CD4-positive, alpha-beta T cell (primary cell): ENCODE data around the gene NUDT19. TPM values are rescaled to one million over a fixed set of nuclear protein-coding genes. Genes with fewer than 3 reads are reported as not detected.
"Not testable (repeated sequence)": the region's sequence is repeated elsewhere in the genome, so short reads cannot be mapped to it uniquely, and the experiment has no call there.

Experiments
- ATAC-seq: fragments of 200-7000 bp; cut with Tn5 transposase; one replicate; pipeline ENCODE4 v1.10.0; 2022; ENCODE audit warnings: mild to moderate bottlenecking; ENCODE audit not compliant: poor library complexity
- CTCF ChIA-PET: fragments of 350-600 bp; sonication (Branson Sonifier 250); formaldehyde crosslinking; loops from one replicate; lab custom pipeline; 2021; ENCODE audit warnings: antibody characterized with exemption, inconsistent platforms; lab: Charles Lee
- POLR2A ChIA-PET: fragments of 350-600 bp; sonication (Branson Sonifier 250); formaldehyde crosslinking; loops from one replicate; lab custom pipeline; 2021; ENCODE audit warnings: antibody characterized with exemption, inconsistent platforms; lab: Charles Lee
- DNase-seq, 14 experiments: peaks; one replicate each; pipeline ENCODE4 v3.0.0-alpha.2; 2013 to 2020; ENCODE audit warnings: mixed read lengths in 2 of 14
- H3K27ac ChIP-seq, 2 donors: one replicate each; pipeline versions ENCODE4 v1.5.1 to v1.7.0; 2013; ENCODE audit warnings: low read length in 2 of 2, low read depth in 1 of 2, mild to moderate bottlenecking in 1 of 2
- H3K27me3 ChIP-seq, 2 experiments: 1 replicate in 1 of 2; 2 replicates in 1 of 2; pipeline versions ENCODE4 v1.6.1 to v1.7.0; 2013; ENCODE audit warnings: low read length in 2 of 2, control low read depth in 1 of 2, mild to moderate bottlenecking in 1 of 2, moderate library complexity in 1 of 2; ENCODE audit not compliant: insufficient read depth in 2 of 2, control insufficient read depth in 1 of 2
- H3K36me3 ChIP-seq: one replicate; pipeline ENCODE4 v1.6.1; 2013; ENCODE audit warnings: low read length, control low read depth; ENCODE audit not compliant: insufficient read depth
- H3K4me1 ChIP-seq: one replicate; pipeline ENCODE4 v1.6.1; 2013; ENCODE audit warnings: low read length, control low read depth; ENCODE audit not compliant: insufficient read depth
- H3K4me3 ChIP-seq: one replicate; pipeline ENCODE4 v1.5.1; 2013; ENCODE audit warnings: mild to moderate bottlenecking, low read length, moderate library complexity
- H3K9me3 ChIP-seq, 2 experiments: 1 replicate in 1 of 2; 2 replicates in 1 of 2; pipeline versions ENCODE4 v1.6.1 to v1.7.0; 2013; ENCODE audit warnings: low read length in 2 of 2, mild to moderate bottlenecking in 2 of 2, control low read depth in 1 of 2, moderate library complexity in 1 of 2; ENCODE audit not compliant: control insufficient read depth in 1 of 2, insufficient read depth in 1 of 2
- H3K27ac Mint-ChIP-seq: one replicate; pipeline ENCODE4 v1.8.0; 2020; ENCODE audit warnings: mixed read lengths
- H3K27me3 Mint-ChIP-seq: one replicate; pipeline ENCODE4 v1.8.0; 2021; ENCODE audit warnings: mixed read lengths
- H3K36me3 Mint-ChIP-seq: one replicate; pipeline ENCODE4 v1.8.0; 2021; ENCODE audit warnings: low read depth, mixed read lengths
- H3K4me1 Mint-ChIP-seq: one replicate; pipeline ENCODE4 v1.8.0; 2021; ENCODE audit warnings: low read depth, mixed read lengths
- H3K4me3 Mint-ChIP-seq: one replicate; pipeline ENCODE4 v1.8.0; 2020; ENCODE audit warnings: mild to moderate bottlenecking, mixed read lengths
- H3K9me3 Mint-ChIP-seq: one replicate; pipeline ENCODE4 v1.8.0; 2020; ENCODE audit warnings: mixed read lengths
- CTCF ChIP-seq: fragments of 200-600 bp; IDR thresholded peaks from one replicate; pipeline ENCODE4 v1.8.0; 2022; ENCODE audit warnings: antibody characterized with exemption, mild to moderate bottlenecking
- intact Hi-C, 2 experiments: fragments of 100-400 bp; cut with DNase I in 1 of 2; cut with micrococcal nuclease in 1 of 2; formaldehyde crosslinking; loops; one replicate each; pipeline versions ENCODE4 v1.15.1 to v1.9.0; 2023 to 2025; cut with DNase I, micrococcal nuclease
- total RNA-seq, 174 experiments: library from RNA in 2 of 174; stranded (reverse) in 2 of 174; gene quantifications; one replicate each; pipeline ENCODE4 v1.2.3 and lab custom pipeline; 2021 to 2026

Gene NUDT19
- total RNA-seq, 2 experiments from 2014 or later: 7.9 to 8.2 TPM

- H3K9me3 ChIP-seq: no peaks in the 10 kb centered on the region
- TF ChIP-seq CTCF: no peak
- ATAC-seq (no peak), DNase-seq (no peak)
- Mint-ChIP-seq H3K4me1 (peaks cover 6% of the 10 kb centered on the region), H3K27me3 (no peaks in the 10 kb centered on the region), H3K4me3 (no peak overlapping the region), H3K27ac (no peak overlapping the region), H3K9me3 (no peaks in the 10 kb centered on the region), H3K36me3 (peaks cover 54% of the 10 kb centered on the region)
- H3K27ac ChIP-seq: no peak overlapping the region
- H3K4me3 ChIP-seq: no peak overlapping the region
- ChIA-PET CTCF (no interaction called here), POLR2A (no interaction called here)
- no peaks in the 10 kb centered on the region for H3K27me3 ChIP-seq
- peaks cover 51% of the 10 kb centered on the region for H3K36me3 ChIP-seq
- H3K4me1 ChIP-seq: no peaks in the 10 kb centered on the region
- intact Hi-C loops: no loop called here
Observed at GRCh38 chr19:32651729-32652140, 39.9 kb upstream of the NUDT19 start.

GRCh38 chr19:32652331-32652730, 39.3 kb upstream of the NUDT19 start:
- H3K36me3 ChIP-seq: peaks cover 50% of the 10 kb centered on the region
- H3K27me3 ChIP-seq, H3K27me3 Mint-ChIP-seq, intact Hi-C loops, H3K4me3 ChIP-seq, H3K27ac Mint-ChIP-seq, H3K27ac ChIP-seq, H3K4me1 ChIP-seq, H3K4me3 Mint-ChIP-seq, H3K9me3 ChIP-seq, ATAC-seq, H3K4me1 Mint-ChIP-seq, POLR2A ChIA-PET, CTCF ChIA-PET, H3K9me3 Mint-ChIP-seq, DNase-seq: not testable (repeated sequence)
- H3K36me3 Mint-ChIP-seq: peaks cover 52% of the 10 kb centered on the region

- ChIA-PET POLR2A (no interaction called here), CTCF (no interaction called here)
- no peaks in the 10 kb centered on the region for H3K9me3 Mint-ChIP-seq
- intact Hi-C loops: no loop called here
- H3K27ac Mint-ChIP-seq: no peak overlapping the region
- Histone ChIP-seq H3K27me3 (no peaks in the 10 kb centered on the region), H3K4me3 (no peak overlapping the region), H3K27ac (no peak overlapping the region), H3K36me3 (peaks cover 49% of the 10 kb centered on the region), H3K9me3 (no peaks in the 10 kb centered on the region), H3K4me1 (no peaks in the 10 kb centered on the region)
- ATAC-seq: no peak
- H3K36me3 Mint-ChIP-seq: peaks cover 48% of the 10 kb centered on the region
- H3K4me3 Mint-ChIP-seq: no peak overlapping the region
- no peak for TF ChIP-seq CTCF
- H3K27me3 Mint-ChIP-seq: no peaks in the 10 kb centered on the region
- no peaks in the 10 kb centered on the region for H3K4me1 Mint-ChIP-seq
- DNase-seq: no peak
Observed at GRCh38 chr19:32652894-32653598, 38.6 kb upstream of the NUDT19 start.

DNA sequence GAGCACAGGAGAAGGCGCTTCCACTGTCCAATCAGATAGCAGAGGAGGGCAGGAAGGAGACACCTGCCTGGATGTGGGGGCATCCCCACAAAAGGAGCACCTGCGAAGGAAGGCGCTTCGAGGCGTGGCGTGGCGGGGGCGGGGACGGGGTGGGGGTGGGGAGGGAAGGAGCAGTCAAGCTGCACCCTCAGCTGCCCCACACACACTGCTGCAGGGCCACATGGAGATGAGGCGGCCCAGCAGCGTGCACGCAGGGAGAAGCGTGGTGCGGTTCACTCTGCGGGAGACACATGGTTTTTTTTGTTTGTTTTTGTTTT, 38.1 kb upstream of the NUDT19 start:
- no peaks in the 10 kb centered on the region for H3K27me3 ChIP-seq
- Mint-ChIP-seq H3K36me3 (peaks cover 48% of the 10 kb centered on the region), H3K27ac (no peak overlapping the region), H3K9me3 (no peaks in the 10 kb centered on the region), H3K4me3 (no peak overlapping the region), H3K4me1 (no peaks in the 10 kb centered on the region), H3K27me3 (no peaks in the 10 kb centered on the region)
- H3K4me3 ChIP-seq: no peak overlapping the region
- no peak overlapping the region for H3K27ac ChIP-seq
- H3K9me3 ChIP-seq: no peaks in the 10 kb centered on the region
- TF ChIP-seq CTCF: no peak
- DNase-seq: no peak
- CTCF ChIA-PET: no interaction called here
- intact Hi-C loops: no loop called here
- ATAC-seq: no peak
- no peaks in the 10 kb centered on the region for H3K4me1 ChIP-seq
- H3K36me3 ChIP-seq: peaks cover 51% of the 10 kb centered on the region
- POLR2A ChIA-PET: no interaction called here

GRCh38 chr19:32656379-32656778, 35.2 kb upstream of the NUDT19 start:
- H3K27ac Mint-ChIP-seq, H3K27me3 Mint-ChIP-seq, H3K4me1 Mint-ChIP-seq, H3K4me1 ChIP-seq, intact Hi-C loops, H3K4me3 Mint-ChIP-seq, H3K9me3 ChIP-seq, H3K27me3 ChIP-seq, H3K9me3 Mint-ChIP-seq, DNase-seq, ATAC-seq, H3K4me3 ChIP-seq, H3K27ac ChIP-seq: not testable (repeated sequence)
- ChIA-PET POLR2A (interaction anchor here (0.7 to 1.3 kb wide), 2 partner anchors 8 to 9 kb away, joined by 3 read pairs; no protein-coding TSS in a partner anchor), CTCF (interaction anchor here (0.7 kb wide), 1 partner anchor 90 kb away, joined by 3 read pairs; no protein-coding TSS in a partner anchor)
- peaks cover 38% of the 10 kb centered on the region for H3K36me3 Mint-ChIP-seq
- H3K36me3 ChIP-seq: peaks cover 47% of the 10 kb centered on the region
